ENCODE measurements around the gene CFHR4.

- TF ChIP-seq, protein P1, sequence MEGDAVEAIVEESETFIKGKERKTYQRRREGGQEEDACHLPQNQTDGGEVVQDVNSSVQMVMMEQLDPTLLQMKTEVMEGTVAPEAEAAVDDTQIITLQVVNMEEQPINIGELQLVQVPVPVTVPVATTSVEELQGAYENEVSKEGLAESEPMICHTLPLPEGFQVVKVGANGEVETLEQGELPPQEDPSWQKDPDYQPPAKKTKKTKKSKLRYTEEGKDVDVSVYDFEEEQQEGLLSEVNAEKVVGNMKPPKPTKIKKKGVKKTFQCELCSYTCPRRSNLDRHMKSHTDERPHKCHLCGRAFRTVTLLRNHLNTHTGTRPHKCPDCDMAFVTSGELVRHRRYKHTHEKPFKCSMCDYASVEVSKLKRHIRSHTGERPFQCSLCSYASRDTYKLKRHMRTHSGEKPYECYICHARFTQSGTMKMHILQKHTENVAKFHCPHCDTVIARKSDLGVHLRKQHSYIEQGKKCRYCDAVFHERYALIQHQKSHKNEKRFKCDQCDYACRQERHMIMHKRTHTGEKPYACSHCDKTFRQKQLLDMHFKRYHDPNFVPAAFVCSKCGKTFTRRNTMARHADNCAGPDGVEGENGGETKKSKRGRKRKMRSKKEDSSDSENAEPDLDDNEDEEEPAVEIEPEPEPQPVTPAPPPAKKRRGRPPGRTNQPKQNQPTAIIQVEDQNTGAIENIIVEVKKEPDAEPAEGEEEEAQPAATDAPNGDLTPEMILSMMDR (conservative IDR thresholded peaks at IDR 0.05; ENCODE audit: low read depth, low read length), result no peak
- TF ChIP-seq EZH2 (IDR thresholded peaks at IDR 0.05; ENCODE audit: borderline replicate concordance, low read depth, low read length, poor library complexity, severe bottlenecking), result no peak
Measured at GRCh38 chr1:196897158-196897828, 9.4 kb downstream of the CFHR4 start.

Data from A673 (cell line).